Gastrocnemius medialis (tissue), 4 donors: ENCODE data around the gene RAP2A.

Experiments
- POLR2A ChIP-seq, 2 donors: fragments of 450-650 bp; IDR thresholded peaks; one replicate each; pipeline ENCODE4 v1.6.1; 2017; ENCODE audit warnings: antibody characterized with exemption in 2 of 2, mild to moderate bottlenecking in 2 of 2, moderate library complexity in 2 of 2
- TF ChIP-seq, protein P1 (sequence below), 5 experiments: fragments of 450-650 bp in 3 of 5; fragments of 200-600 bp in 2 of 5; sonication (generic) in 2 of 5; IDR thresholded peaks in 4 of 5; conservative IDR thresholded peaks in 1 of 5; 1 replicate in 4 of 5; 2 replicates in 1 of 5; pipeline ENCODE4 v1.5.1; 2016 to 2019; ENCODE audit warnings: antibody characterized with exemption in 5 of 5, mild to moderate bottlenecking in 3 of 5, moderate library complexity in 3 of 5

DNA sequence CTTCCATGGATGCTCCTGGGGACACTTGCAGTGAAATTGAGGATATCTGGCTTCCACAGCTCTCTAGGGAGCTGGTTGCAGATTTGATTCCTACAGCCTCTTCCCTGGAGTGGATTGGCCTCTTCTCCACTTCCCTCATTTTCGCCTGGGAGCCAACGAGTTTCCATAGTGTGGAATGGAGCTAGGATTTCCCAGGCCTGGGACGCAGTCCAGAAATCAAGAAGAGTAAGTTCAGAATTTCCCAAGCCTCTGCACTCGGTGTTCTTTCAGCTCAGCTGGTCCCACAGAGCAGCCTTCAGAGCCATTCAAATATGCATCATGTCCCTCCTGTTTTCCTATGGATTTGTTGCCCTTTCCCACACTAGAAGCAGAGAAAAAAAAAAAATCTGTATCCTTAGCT is 68.2 kb downstream of the RAP2A start:
- TF ChIP-seq, protein P1, sequence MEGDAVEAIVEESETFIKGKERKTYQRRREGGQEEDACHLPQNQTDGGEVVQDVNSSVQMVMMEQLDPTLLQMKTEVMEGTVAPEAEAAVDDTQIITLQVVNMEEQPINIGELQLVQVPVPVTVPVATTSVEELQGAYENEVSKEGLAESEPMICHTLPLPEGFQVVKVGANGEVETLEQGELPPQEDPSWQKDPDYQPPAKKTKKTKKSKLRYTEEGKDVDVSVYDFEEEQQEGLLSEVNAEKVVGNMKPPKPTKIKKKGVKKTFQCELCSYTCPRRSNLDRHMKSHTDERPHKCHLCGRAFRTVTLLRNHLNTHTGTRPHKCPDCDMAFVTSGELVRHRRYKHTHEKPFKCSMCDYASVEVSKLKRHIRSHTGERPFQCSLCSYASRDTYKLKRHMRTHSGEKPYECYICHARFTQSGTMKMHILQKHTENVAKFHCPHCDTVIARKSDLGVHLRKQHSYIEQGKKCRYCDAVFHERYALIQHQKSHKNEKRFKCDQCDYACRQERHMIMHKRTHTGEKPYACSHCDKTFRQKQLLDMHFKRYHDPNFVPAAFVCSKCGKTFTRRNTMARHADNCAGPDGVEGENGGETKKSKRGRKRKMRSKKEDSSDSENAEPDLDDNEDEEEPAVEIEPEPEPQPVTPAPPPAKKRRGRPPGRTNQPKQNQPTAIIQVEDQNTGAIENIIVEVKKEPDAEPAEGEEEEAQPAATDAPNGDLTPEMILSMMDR (IDR thresholded peaks at IDR 0.05 in 4 of 5, conservative IDR thresholded peaks at IDR 0.05 in 1 of 5): no peak
- TF ChIP-seq POLR2A (IDR thresholded peaks at IDR 0.05): no peak
